ENCODE results near the gene FLOT1. TPM values are rescaled to one million over a fixed set of nuclear protein-coding genes. Genes with fewer than 3 reads are reported as not detected.

Gene FLOT1
- total RNA-seq (2021) (110 to 121 TPM (median 120 TPM) in 3 replicates), Bru-seq, nascent RNA (percentile 77 among the genes with signal in this experiment)
- long read RNA-seq, experiment 1, transcript FLOT1-201 (13 exons, 1,912 nt): major isoform, 224 of 346 reads
- long read RNA-seq, experiment 1, partial matches to known transcripts: 25 of 346 reads
- long read RNA-seq, experiment 1, other reads (novel, unspliced or antisense): 97 of 346 reads
- long read RNA-seq, experiment 2, transcript FLOT1-201 (13 exons, 1,912 nt): major isoform, 53 of 139 reads
- long read RNA-seq, experiment 2, partial matches to known transcripts: 62 of 139 reads
- long read RNA-seq, experiment 2, other reads (novel, unspliced or antisense): 24 of 139 reads
- long read RNA-seq, experiment 3, transcript FLOT1-201 (13 exons, 1,912 nt): major isoform, 68 of 161 reads
- long read RNA-seq, experiment 3, partial matches to known transcripts: 24 of 161 reads
- long read RNA-seq, experiment 3, other reads (novel, unspliced or antisense): 69 of 161 reads

GRCh38 chr6:30742316-30743098, at the start of gene FLOT1:
Gene FLOT1 (minus strand): TSS chr6:30742687. CDS start chr6:30742189, 498 bp downstream.
- Mint-ChIP-seq H3K4me3 (peak within 1 kb of the TSS; percentile 98), H3K4me1 (peaks cover 25% of the 10 kb centered on the region), H3K27me3 (ENCODE audit: low read depth) (peaks cover 5% of the 10 kb centered on the region; the same call in 1 of the 2 replicates), H3K36me3 (peaks cover 47% of the 10 kb centered on the region), H3K9me3 (no peaks in the 10 kb centered on the region), H3K27ac (peak within 1 kb of the TSS; percentile 91)
- peak; percentile 76 for ATAC-seq
- peak; percentile 95 for DNase-seq (ENCODE audit: low spot score)
- ChIA-PET POLR2A (interaction anchor here (0.6 to 0.8 kb wide), 2 partner anchors 10 to 128 kb away, joined by 5 read pairs; no protein-coding TSS in a partner anchor), CTCF (interaction anchor here (0.6 to 2.8 kb wide), 7 partner anchors 12 to 87 kb away, joined by 3 to 13 read pairs (median 3); no protein-coding TSS in a partner anchor)
- TF ChIP-seq SMAD3 (CRISPR knock-in tag; IDR thresholded peaks at IDR 0.05; ENCODE audit: borderline replicate concordance) (peak; percentile 50; the same call in 1 of the 2 replicates), NR2C2 (CRISPR knock-in tag; IDR thresholded peaks at IDR 0.05) (no peak), MYBL2 (CRISPR knock-in tag; IDR thresholded peaks at IDR 0.05) (peak; percentile 81), RELA (CRISPR knock-in tag; IDR thresholded peaks at IDR 0.05; ENCODE audit: borderline replicate concordance) (peak; percentile 87; the same call in 1 of the 2 replicates), USF1 (CRISPR knock-in tag; IDR thresholded peaks at IDR 0.05) (peak; percentile 51; the same call in 1 of the 2 replicates), ZNF281 (CRISPR knock-in tag; IDR thresholded peaks at IDR 0.05) (peak; percentile 35; the same call in 1 of the 2 replicates), ATF2 (CRISPR knock-in tag; IDR thresholded peaks at IDR 0.05; ENCODE audit: borderline replicate concordance, low read depth) (no peak), SOX15 (CRISPR knock-in tag; IDR thresholded peaks at IDR 0.05) (no peak), JAZF1 (CRISPR knock-in tag; IDR thresholded peaks at IDR 0.05) (no peak), NR1H2 (CRISPR knock-in tag; IDR thresholded peaks at IDR 0.05) (no peak), E2F1 (CRISPR knock-in tag; IDR thresholded peaks at IDR 0.05) (0 out of 2 replicates have a peak, but pooled peaks have one; percentile 86), HMGXB4 (CRISPR knock-in tag; IDR thresholded peaks at IDR 0.05) (peak; percentile 40; the same call in 1 of the 2 replicates), CTCF (IDR thresholded peaks at IDR 0.05) (no peak), ATF3 (CRISPR knock-in tag; conservative IDR thresholded peaks at IDR 0.05) (no peak), ZBTB21 (CRISPR knock-in tag; IDR thresholded peaks at IDR 0.05; ENCODE audit: borderline replicate concordance) (no peak), AFF4 (CRISPR knock-in tag; IDR thresholded peaks at IDR 0.05; ENCODE audit: borderline replicate concordance) (0 out of 2 replicates have a peak, but pooled peaks have one; percentile 65)

All from WTC11 (cell line).